ENCODE results near the gene HGS. TPM values are rescaled to one million over a fixed set of nuclear protein-coding genes. Genes with fewer than 3 reads are reported as not detected.

HGS gene
- total and polyA plus RNA-seq, 2 experiments from 2014 or later, result 106 to 166 TPM

GRCh38 chr17:81687770-81688541 lies 4.1 kb downstream of the HGS start:
- Histone ChIP-seq H3K27ac (no peak overlapping the region), H3K9me2 (ENCODE audit: insufficient read depth) (no peaks in the 10 kb centered on the region), H4K20me1 (ENCODE audit: insufficient read depth) (peaks cover 6% of the 10 kb centered on the region; the same call in 1 of the 2 replicates), H3K9me3 (ENCODE audit: low read depth) (no peaks in the 10 kb centered on the region), H3K36me3 (ENCODE audit: low read depth) (peaks cover 38% of the 10 kb centered on the region), H3K27me3 (replicated peaks; ENCODE audit: insufficient read depth) (no peaks in the 10 kb centered on the region), H3K4me1 (ENCODE audit: insufficient read depth) (peaks cover 14% of the 10 kb centered on the region), H3K4me2 (ENCODE audit: unreplicated experiment) (no peak overlapping the region), H3K79me2 (ENCODE audit: insufficient read depth) (peaks cover 92% of the 10 kb centered on the region), H3K9ac (no peak overlapping the region), H3K4me3 (no peak overlapping the region), H2AFZ (no peak overlapping the region), H3F3A (ENCODE audit: insufficient read depth) (peaks cover 7% of the 10 kb centered on the region)
- in situ Hi-C loops (cut with MboI), result no loop called here
- DNase-seq, result no peak
- no peak for TF ChIP-seq EZH2 (IDR thresholded peaks at IDR 0.05; ENCODE audit: insufficient read depth, poor library complexity, severe bottlenecking)
- TF ChIP-seq EZH2phosphoT487 (IDR thresholded peaks at IDR 0.05; ENCODE audit: insufficient read depth, low read depth), result no peak
- WGBS, 2 experiments (ENCODE audit: low coverage in 1 of 2, low lambda C conversion rate in 2 of 2, missing lambda C conversion rate in 2 of 2), result 94% methylated on average over 38 to 41 of the region's 41 CpGs

GRCh38 chr17:81688616-81689015 lies 4.8 kb downstream of the HGS start:
- WGBS, 2 experiments (ENCODE audit: low coverage in 1 of 2, low lambda C conversion rate in 2 of 2, missing lambda C conversion rate in 2 of 2), result 89 to 90% methylated on average over 12 to 14 of the region's 14 CpGs
- H3K36me3 ChIP-seq (ENCODE audit: low read depth), result peaks cover 38% of the 10 kb centered on the region
- in situ Hi-C loops (cut with MboI), result no loop called here

GRCh38 chr17:81690066-81690465 lies 6.3 kb downstream of the HGS start:
- no peaks in the 10 kb centered on the region for H3K9me3 ChIP-seq (ENCODE audit: low read depth)
- 94 to 95% methylated on average over 18 of the region's 18 CpGs for WGBS, 2 experiments (ENCODE audit: low coverage in 1 of 2, low lambda C conversion rate in 2 of 2, missing lambda C conversion rate in 2 of 2)
- TF ChIP-seq EZH2phosphoT487 (IDR thresholded peaks at IDR 0.05; ENCODE audit: insufficient read depth, low read depth) (no peak), EZH2 (IDR thresholded peaks at IDR 0.05; ENCODE audit: insufficient read depth, poor library complexity, severe bottlenecking) (no peak)

More at GRCh38 chr17:81688616-81689015, 4.8 kb downstream of the HGS start:
- Histone ChIP-seq H3K4me3 (no peak overlapping the region), H3F3A (ENCODE audit: insufficient read depth) (peaks cover 7% of the 10 kb centered on the region), H3K9me3 (ENCODE audit: low read depth) (no peaks in the 10 kb centered on the region), H3K4me1 (ENCODE audit: insufficient read depth) (peaks cover 14% of the 10 kb centered on the region), H3K79me2 (ENCODE audit: insufficient read depth) (peaks cover 93% of the 10 kb centered on the region), H3K9ac (no peak overlapping the region), H3K4me2 (ENCODE audit: unreplicated experiment) (no peak overlapping the region), H3K27ac (no peak overlapping the region), H3K9me2 (ENCODE audit: insufficient read depth) (no peaks in the 10 kb centered on the region), H2AFZ (no peak overlapping the region), H3K27me3 (replicated peaks; ENCODE audit: insufficient read depth) (no peaks in the 10 kb centered on the region), H4K20me1 (ENCODE audit: insufficient read depth) (peaks cover 6% of the 10 kb centered on the region; the same call in 1 of the 2 replicates)
- TF ChIP-seq EZH2phosphoT487 (IDR thresholded peaks at IDR 0.05; ENCODE audit: insufficient read depth, low read depth), result no peak
- TF ChIP-seq EZH2 (IDR thresholded peaks at IDR 0.05; ENCODE audit: insufficient read depth, poor library complexity, severe bottlenecking), result no peak
- DNase-seq, result no peak

GRCh38 chr17:81690549-81690948 lies 6.7 kb downstream of the HGS start:
- Histone ChIP-seq H3K4me2 (ENCODE audit: unreplicated experiment) (no peak overlapping the region), H3K9me3 (ENCODE audit: low read depth) (no peaks in the 10 kb centered on the region), H3F3A (ENCODE audit: insufficient read depth) (no peaks in the 10 kb centered on the region), H3K27me3 (replicated peaks; ENCODE audit: insufficient read depth) (no peaks in the 10 kb centered on the region), H4K20me1 (ENCODE audit: insufficient read depth) (peaks cover 4% of the 10 kb centered on the region; the same call in 1 of the 2 replicates), H3K9ac (no peak overlapping the region), H3K4me3 (no peak overlapping the region), H3K27ac (no peak overlapping the region), H3K36me3 (ENCODE audit: low read depth) (peaks cover 37% of the 10 kb centered on the region), H2AFZ (no peak overlapping the region), H3K9me2 (ENCODE audit: insufficient read depth) (no peaks in the 10 kb centered on the region), H3K79me2 (ENCODE audit: insufficient read depth) (peaks cover 99% of the 10 kb centered on the region), H3K4me1 (ENCODE audit: insufficient read depth) (peaks cover 5% of the 10 kb centered on the region)
- DNase-seq, result no peak
- TF ChIP-seq EZH2 (IDR thresholded peaks at IDR 0.05; ENCODE audit: insufficient read depth, poor library complexity, severe bottlenecking), result no peak
- no peak for TF ChIP-seq EZH2phosphoT487 (IDR thresholded peaks at IDR 0.05; ENCODE audit: insufficient read depth, low read depth)
- 90 to 93% methylated on average over 12 to 17 of the region's 17 CpGs for WGBS, 2 experiments (ENCODE audit: low coverage in 1 of 2, low lambda C conversion rate in 2 of 2, missing lambda C conversion rate in 2 of 2)
- in situ Hi-C loops (cut with MboI), result no loop called here

More at GRCh38 chr17:81690066-81690465, 6.3 kb downstream of the HGS start:
- in situ Hi-C loops (cut with MboI), result no loop called here
- Histone ChIP-seq H4K20me1 (ENCODE audit: insufficient read depth) (peaks cover 6% of the 10 kb centered on the region; the same call in 1 of the 2 replicates), H3K4me2 (ENCODE audit: unreplicated experiment) (no peak overlapping the region), H3K79me2 (ENCODE audit: insufficient read depth) (peaks cover 99% of the 10 kb centered on the region), H3K27me3 (replicated peaks; ENCODE audit: insufficient read depth) (no peaks in the 10 kb centered on the region), H3K4me3 (no peak overlapping the region), H3K36me3 (ENCODE audit: low read depth) (peaks cover 38% of the 10 kb centered on the region), H2AFZ (no peak overlapping the region), H3K9ac (no peak overlapping the region), H3K9me2 (ENCODE audit: insufficient read depth) (no peaks in the 10 kb centered on the region), H3F3A (ENCODE audit: insufficient read depth) (no peaks in the 10 kb centered on the region), H3K27ac (no peak overlapping the region), H3K4me1 (ENCODE audit: insufficient read depth) (peaks cover 8% of the 10 kb centered on the region)
- no peak for DNase-seq
